Left kidney (tissue), 2 donors: ENCODE data around the gene UBA1. TPM values are rescaled to one million over a fixed set of nuclear protein-coding genes. Genes with fewer than 3 reads are reported as not detected.

ENCODE experiments used
- DNase-seq: peaks from one replicate; pipeline ENCODE4 v3.0.0-alpha.2; 2013
- polyA plus RNA-seq: library from polyadenylated mRNA; unstranded; fragments of 120-200 nt; gene quantifications from one replicate; pipeline ENCODE4 v1.2.1, GENCODE V29; 2013; ENCODE audit not compliant: insufficient read length

Gene UBA1
- polyA plus RNA-seq, 1 donor = 266 TPM

- DNase-seq = no peak
These were observed 25.0 kb upstream of the UBA1 start for GRCh38 chrX:47168495-47169073.

GRCh38 chrX:47169273-47169672 is 24.4 kb upstream of the UBA1 start:
- no peak for DNase-seq

GRCh38 chrX:47169726-47170515 is 23.7 kb upstream of the UBA1 start:
- no peak for DNase-seq

DNA sequence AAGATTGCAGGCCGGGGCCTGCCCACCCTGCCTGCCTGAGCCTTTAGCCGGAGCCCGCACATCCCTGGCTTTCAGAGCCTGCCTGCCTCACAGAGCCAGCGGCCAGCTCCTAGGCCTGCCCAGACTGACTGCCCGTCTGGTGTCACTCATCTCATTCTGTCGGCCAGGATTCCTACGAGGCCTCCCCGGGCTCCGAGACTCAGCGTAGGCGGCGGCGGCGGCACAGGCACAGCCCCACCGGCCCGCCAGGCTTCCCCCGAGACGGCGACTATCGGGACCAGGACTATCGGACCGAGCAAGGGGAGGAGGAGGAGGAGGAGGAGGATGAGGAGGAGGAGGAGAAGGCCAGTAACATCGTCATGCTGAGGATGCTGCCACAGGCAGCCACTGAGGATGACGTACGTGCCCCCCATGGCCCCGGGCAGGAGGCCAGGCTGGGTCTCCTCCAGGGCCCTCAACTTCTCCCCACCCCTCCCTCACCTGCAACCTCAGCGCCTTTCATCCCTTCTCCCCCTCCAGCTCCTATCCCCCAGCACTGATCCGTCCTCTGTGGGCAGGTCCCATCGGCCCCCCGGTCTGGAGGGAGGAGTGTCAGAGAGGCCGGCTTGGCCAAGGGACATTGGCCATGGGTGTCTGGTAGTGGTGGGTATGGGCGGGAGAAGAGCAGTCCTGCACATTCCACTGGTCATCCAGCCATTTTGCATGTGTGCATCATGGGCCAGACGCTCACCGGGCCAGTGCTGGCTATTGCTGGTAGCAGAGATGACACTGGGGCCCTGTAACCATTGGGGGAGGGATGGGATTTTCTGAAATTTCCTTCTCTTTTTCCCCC is 22.6 kb upstream of the UBA1 start:
- DNase-seq = no peak

- no peak for DNase-seq
These were observed 21.6 kb upstream of the UBA1 start for GRCh38 chrX:47171996-47172395.

DNA sequence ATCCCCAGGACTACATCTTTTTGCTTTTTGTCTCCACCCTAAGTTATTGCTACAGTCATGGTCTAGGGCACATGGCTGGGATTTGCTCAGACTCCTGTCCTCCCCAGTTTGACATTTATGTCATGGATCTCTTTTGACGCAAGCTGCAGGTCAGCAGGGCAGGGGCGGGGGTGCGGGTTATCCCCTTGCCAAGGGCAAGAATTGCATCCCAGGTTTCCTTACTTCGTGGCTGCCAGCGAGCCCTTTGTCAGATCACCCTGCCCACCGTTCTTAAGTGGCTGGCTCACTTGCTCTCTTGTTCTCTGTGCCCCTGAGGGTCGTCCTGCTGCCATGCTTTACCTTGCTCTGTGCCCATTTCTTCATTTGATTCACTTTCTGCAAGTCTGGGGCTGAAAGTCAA is 21.1 kb upstream of the UBA1 start:
- DNase-seq = no peak

DNA sequence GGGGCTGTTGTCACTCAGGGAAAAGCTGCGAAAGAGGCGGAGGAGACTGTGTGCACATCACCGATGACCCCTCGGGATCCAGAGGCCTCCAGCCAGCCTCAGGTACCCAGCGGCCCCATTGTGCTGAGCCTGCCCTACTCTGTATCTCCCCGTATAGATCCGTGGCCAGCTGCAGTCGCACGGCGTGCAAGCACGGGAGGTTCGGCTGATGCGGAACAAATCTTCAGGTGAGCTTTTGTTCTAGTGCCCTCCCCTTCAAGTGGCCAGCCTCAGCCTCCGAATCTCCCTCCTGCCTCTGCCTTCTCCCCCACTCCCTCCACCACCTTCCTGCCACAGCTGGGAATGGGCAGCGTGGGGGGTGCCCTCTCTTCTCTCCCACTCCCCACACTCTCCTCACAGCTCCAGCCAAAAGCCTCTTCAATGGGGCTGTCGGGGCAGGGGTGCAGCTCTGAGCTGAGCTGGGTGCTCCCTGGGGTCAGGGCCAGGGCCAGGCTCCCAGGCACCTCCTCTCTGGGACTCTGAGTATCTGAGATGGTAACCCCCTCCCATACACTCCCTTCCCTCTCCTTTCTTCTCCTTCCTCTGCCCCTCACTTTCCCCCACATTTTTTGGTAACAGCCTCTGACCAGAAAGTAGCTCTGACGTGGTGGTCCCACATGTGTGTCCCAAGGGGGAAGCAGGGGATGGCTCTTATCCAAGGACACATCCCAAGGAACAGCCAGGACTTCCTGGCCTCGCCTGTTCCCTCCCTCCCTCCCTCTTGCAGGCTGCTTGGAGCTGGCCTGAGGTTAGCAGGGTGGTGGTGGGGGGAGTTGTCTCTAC is 20.4 kb upstream of the UBA1 start:
- no peak for DNase-seq

DNA sequence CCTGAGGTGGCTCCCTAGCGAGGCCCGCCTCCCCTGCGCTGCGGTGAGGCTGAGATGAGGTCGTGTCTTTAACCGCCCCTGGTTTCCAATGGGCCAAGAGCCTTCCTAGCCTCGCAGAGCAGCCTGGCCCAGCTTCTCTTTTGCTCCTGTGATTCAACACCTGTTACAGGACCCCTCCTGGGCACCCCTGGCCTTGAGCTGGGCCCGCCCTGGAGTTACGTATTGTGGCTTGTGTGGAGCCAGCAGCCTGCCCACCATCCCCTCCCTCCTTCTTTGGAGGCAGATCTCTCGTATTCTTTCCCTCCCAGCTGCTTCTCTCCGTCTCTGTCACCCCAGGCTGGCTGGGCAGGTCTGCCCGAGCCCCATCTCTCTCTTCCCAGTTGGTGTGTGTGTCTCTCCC is 19.3 kb upstream of the UBA1 start:
- DNase-seq = no peak

- no peak for DNase-seq
These were observed 18.6 kb upstream of the UBA1 start for GRCh38 chrX:47174846-47175587.

DNA sequence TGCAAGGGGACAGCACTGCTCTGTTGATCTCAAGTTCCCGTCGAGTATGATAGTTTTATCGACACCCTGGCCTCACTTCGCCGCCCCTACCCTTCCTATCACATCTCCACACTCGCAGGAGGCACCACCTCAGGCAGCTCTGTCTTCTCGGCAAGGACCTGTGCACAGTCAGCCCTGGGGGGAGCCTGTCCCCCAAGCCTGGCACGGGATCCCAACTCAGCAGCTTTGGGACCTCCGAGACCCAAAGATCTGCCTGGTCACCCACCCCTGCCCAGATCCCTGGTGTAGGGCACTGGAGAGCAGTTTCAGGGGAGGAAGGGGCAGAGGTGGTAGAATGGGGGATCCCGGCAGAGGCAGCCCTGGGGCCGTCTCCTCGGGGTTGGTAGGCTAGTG is 18.0 kb upstream of the UBA1 start:
- no peak for DNase-seq

DNA sequence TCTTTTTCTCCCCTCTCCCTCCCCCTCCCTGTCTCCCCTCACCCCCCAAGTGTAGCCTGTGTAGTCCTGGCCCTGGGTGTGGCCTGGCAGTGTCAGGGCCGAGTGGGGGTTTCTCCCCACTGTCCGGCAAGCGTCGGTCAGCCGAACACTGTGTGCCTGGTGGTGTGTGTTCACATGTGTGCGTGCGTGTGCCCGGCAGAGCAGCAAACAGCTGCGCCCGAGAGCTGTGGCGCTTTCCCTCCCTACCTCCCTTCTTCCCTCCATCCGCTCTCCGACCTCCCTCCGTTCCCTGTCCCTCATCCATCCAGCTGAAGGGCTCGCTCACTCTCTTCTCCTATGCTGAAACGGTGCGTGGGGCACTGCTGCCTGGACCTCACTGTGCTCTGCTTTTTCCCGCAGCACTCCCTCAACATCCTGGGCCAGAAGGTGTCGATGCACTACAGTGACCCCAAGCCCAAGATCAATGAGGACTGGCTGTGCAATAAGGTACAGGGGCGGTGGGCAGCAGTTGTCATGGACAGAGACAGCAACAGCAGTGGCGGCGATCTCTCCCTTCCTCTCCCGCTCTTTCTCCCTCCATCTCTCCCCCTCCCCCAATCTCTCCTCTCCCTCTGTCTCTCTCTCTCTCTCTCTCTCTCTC is 17.4 kb upstream of the UBA1 start:
- no peak for DNase-seq

- no peak for DNase-seq
These were observed 16.6 kb upstream of the UBA1 start for GRCh38 chrX:47177079-47177478.

- no peak for DNase-seq
These were observed 15.3 kb upstream of the UBA1 start for GRCh38 chrX:47178337-47178736.

DNA sequence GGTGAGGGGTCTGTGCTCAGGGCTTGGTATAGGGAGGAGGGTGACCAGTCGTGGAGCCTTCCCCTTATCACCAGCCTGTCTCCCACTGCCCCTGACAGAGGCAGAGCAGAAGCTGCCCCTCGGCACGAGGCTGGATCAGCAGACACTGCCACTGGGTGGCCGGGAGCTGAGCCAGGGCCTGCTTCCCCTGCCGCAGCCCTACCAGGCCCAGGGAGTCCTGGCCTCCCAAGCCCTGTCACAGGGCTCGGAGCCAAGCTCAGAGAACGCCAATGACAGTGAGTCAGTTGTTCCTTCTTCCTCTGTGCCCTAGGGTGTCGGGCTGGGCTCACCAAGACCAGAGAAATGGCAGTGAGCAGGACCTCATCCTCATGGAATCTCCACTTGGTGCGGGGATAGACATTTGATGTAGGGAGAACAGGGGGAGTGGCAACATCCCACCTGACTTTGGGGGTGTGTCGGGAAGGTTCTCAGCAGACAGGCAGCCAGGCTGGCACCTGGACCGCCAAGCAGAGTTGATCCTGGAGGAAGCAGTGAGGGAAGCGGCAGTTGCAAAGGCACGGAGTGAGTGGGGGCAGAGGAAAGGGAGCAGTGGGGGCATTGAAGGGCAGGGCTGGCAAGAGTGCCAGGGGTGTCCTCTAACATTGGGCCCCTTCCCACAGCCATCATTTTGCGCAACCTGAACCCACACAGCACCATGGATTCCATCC is 14.3 kb upstream of the UBA1 start:
- DNase-seq = no peak

DNA sequence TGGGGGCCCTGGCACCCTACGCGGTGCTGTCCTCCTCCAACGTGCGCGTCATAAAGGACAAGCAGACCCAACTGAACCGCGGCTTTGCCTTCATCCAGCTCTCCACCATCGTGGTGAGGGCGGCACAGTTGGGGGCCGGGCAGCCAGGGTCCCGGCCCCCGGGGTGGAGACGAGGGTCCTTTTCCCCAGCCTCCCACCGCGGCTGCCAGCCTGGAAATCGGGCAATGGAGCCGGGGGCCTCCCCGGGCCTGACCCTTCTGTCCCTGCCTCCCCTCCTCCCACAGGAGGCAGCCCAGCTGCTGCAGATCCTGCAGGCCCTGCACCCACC is 13.7 kb upstream of the UBA1 start:
- no peak for DNase-seq

DNA sequence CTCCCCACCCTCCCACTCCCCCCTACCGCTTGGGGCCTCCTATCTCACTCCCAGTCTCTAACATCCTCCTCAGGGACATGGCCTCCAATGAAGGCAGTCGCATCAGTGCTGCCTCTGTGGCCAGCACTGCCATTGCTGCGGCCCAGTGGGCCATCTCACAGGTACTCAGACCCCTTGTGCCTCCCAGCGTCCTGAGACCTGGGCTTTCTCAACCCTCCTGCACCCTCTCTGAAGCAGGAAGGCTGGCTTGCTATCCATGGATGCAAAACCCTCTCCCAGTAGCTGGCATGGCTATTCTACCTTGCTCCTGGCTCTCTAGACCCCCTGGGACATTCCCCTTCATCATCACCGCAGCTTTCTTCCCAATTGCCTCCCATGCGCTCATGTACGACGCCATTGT is 13.3 kb upstream of the UBA1 start:
- DNase-seq = no peak

DNA sequence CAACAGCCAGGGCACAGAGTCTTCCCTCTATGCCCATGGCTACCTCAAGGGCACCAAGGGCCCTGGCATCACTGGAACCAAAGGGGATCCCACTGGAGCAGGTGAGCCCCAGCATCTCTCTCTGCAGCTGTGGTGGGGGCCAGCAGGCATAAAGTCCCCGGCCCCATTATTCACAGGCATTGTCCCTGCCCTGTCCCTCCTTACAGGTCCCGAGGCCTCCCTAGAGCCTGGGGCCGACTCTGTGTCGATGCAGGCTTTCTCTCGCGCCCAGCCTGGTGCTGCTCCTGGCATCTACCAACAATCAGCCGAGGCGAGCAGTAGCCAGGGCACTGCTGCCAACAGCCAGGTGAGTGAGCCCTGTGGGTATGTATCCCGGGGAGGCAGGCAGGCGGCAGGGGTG is 12.3 kb upstream of the UBA1 start:
- no peak for DNase-seq

GRCh38 chrX:47182106-47182700 is 11.4 kb upstream of the UBA1 start:
- DNase-seq = no peak

- no peak for DNase-seq
These were observed 9.1 kb upstream of the UBA1 start for GRCh38 chrX:47184486-47184885.

- DNase-seq = no peak
These were observed 8.4 kb upstream of the UBA1 start for GRCh38 chrX:47185241-47185640.
